HepG2 (cell line): ENCODE data around the gene CDX1. TPM values are rescaled to one million over a fixed set of nuclear protein-coding genes. Genes with fewer than 3 reads are reported as not detected.

Experiments used
- ATAC-seq: fragments of 200-7000 bp; cut with Tn5 transposase; 3 replicates; pipeline ENCODE4 v1.9.1; 2020; ENCODE audit warnings: mild to moderate bottlenecking, moderate library complexity
- BruUV-seq: library from RNA; stranded (reverse); fragments of 400-500 nt; replicated peaks from 2 replicates; lab custom pipeline; 2021; lab: Mats Ljungman, UMichigan
- CTCF ChIA-PET: fragments of 300-600 bp; formaldehyde crosslinking; extraction: SDS; loops from one replicate; lab custom pipeline; 2021; ENCODE audit warnings: low total read pairs, inconsistent platforms, low intra/inter-chr PET ratio; lab: Yijun Ruan, JAX
- POLR2A ChIA-PET: fragments of 350-600 bp; sonication (Branson Sonifier 250); formaldehyde crosslinking; loops from one replicate; lab custom pipeline; 2020; ENCODE audit warnings: antibody characterized with exemption, inconsistent platforms; lab: Yijun Ruan, JAX
- DNase-seq: peaks from one replicate; pipeline ENCODE4 v3.0.0-alpha.2; 2015; ENCODE audit warnings: low spot score
- FAIRE-seq: peaks from 3 replicates; lab custom pipeline; 2011; peaks lifted over from hg19 to GRCh38; lab: Jason Lieb, UNC
- H2AFZ ChIP-seq: one replicate; pipeline ENCODE4 v1.6.1; 2011; ENCODE audit warnings: low read length, inconsistent platforms
- H3K27ac ChIP-seq: fragments of 300-600 bp; 3 replicates; pipeline ENCODE4 v1.8.0; 2011; ENCODE audit warnings: mixed run types, mild to moderate bottlenecking, mixed read lengths, low read length, inconsistent platforms; ENCODE audit not compliant: insufficient read depth; ENCODE audit errors: extremely low read length
- H3K27me3 ChIP-seq, 2 experiments: fragments of 200-600 bp in 1 of 2; 2 replicates in 1 of 2; 3 replicates in 1 of 2; pipeline versions ENCODE4 v1.6.0 to v1.8.0; 2011; ENCODE audit warnings: low read length in 2 of 2, mild to moderate bottlenecking in 2 of 2, moderate library complexity in 2 of 2, inconsistent platforms in 1 of 2; ENCODE audit not compliant: insufficient read depth in 2 of 2, control insufficient read depth in 1 of 2
- H3K36me3 ChIP-seq, 2 experiments: fragments of 200-600 bp in 1 of 2; replicated peaks in 1 of 2; 2 replicates in 1 of 2; 3 replicates in 1 of 2; pipeline versions ENCODE4 v1.5.1 to v1.8.0; 2011; ENCODE audit warnings: low read length in 2 of 2, inconsistent platforms in 1 of 2; ENCODE audit not compliant: insufficient read depth in 2 of 2, control insufficient read depth in 1 of 2
- H3K4me1 ChIP-seq: 2 replicates; pipeline ENCODE4 v1.5.1; 2012; ENCODE audit warnings: low read length, inconsistent platforms; ENCODE audit not compliant: insufficient read depth
- H3K4me2 ChIP-seq: 2 replicates; pipeline ENCODE4 v1.6.0; 2011; ENCODE audit warnings: low read depth, low read length, inconsistent platforms
- H3K4me3 ChIP-seq, 3 experiments: fragments of 200-600 bp in 1 of 3; sonication (generic), shearing (Covaris generic) in 1 of 3; replicated peaks in 1 of 3; 2 replicates each; pipeline ENCODE4 v1.5.1; 2011 to 2016; ENCODE audit warnings: low read length in 3 of 3, inconsistent platforms in 2 of 3, low read depth in 2 of 3, mild to moderate bottlenecking in 2 of 3, control low read depth in 1 of 3, mixed read lengths in 1 of 3; ENCODE audit not compliant: insufficient read depth in 1 of 3
- H3K79me2 ChIP-seq: one replicate; pipeline ENCODE4 v1.6.1; 2011; ENCODE audit warnings: low read length, inconsistent platforms; ENCODE audit not compliant: insufficient read depth
- H3K9ac ChIP-seq: 2 replicates; pipeline ENCODE4 v1.6.0; 2011; ENCODE audit warnings: mild to moderate bottlenecking, low read depth, low read length, inconsistent platforms; ENCODE audit not compliant: insufficient read depth
- H3K9me3 ChIP-seq: 2 replicates; pipeline ENCODE4 v1.5.1; 2012; ENCODE audit warnings: mild to moderate bottlenecking, low read length
- H4K20me1 ChIP-seq: 2 replicates; pipeline ENCODE4 v1.6.0; 2011; ENCODE audit warnings: inconsistent platforms, mild to moderate bottlenecking, low read length, moderate library complexity; ENCODE audit not compliant: insufficient read depth
- HIVEP1 ChIP-seq: sonication (generic); formaldehyde crosslinking; IDR thresholded peaks from 2 replicates; pipeline ENCODE4 v1.4.0; 2020; ENCODE audit warnings: mild to moderate bottlenecking, missing genetic modification reagents
- MYPOP ChIP-seq: sonication (generic); formaldehyde crosslinking; IDR thresholded peaks from 2 replicates; pipeline ENCODE4 v1.8.1; 2023; ENCODE audit warnings: mild to moderate bottlenecking, moderate library complexity, missing genetic modification reagents
- TP53 ChIP-seq: sonication (generic); formaldehyde crosslinking; conservative IDR thresholded peaks from 2 replicates; pipeline ENCODE4 v1.4.0; 2020; ENCODE audit warnings: missing genetic modification reagents
- ZBTB3 ChIP-seq: sonication (generic); formaldehyde crosslinking; IDR thresholded peaks from 2 replicates; pipeline ENCODE4 v1.4.0; 2020; ENCODE audit warnings: low read depth, mild to moderate bottlenecking, moderate library complexity, missing genetic modification reagents, borderline replicate concordance
- ZBTB7B ChIP-seq: sonication (generic); formaldehyde crosslinking; IDR thresholded peaks from 2 replicates; pipeline ENCODE4 v1.4.0; 2020; ENCODE audit warnings: missing genetic modification reagents
- ZNF407 ChIP-seq: sonication (generic); formaldehyde crosslinking; IDR thresholded peaks from one replicate; pipeline ENCODE4 v1.5.1; 2020; ENCODE audit warnings: mild to moderate bottlenecking, missing genetic modification reagents; ENCODE audit errors: not compliant biosample characterization
- ZNF780A ChIP-seq: sonication (generic); formaldehyde crosslinking; IDR thresholded peaks from 2 replicates; pipeline ENCODE4 v1.8.0; 2022; ENCODE audit warnings: mild to moderate bottlenecking, missing genetic modification reagents, moderate library complexity
- WGBS: methylation state at CpG from one replicate; pipeline ENCODE4 v1.1.6; 2017; ENCODE audit warnings: low lambda C conversion rate; 5-methylcytosine and 5-hydroxymethylcytosine counted together
- in situ Hi-C: cut with HindIII; loops from 2 replicates; pipeline ENCODE4 v1.10.0; 2017; ENCODE audit warnings: low pct_unique_long_range_greater_than_20kb; ENCODE audit not compliant: extremely low pct_ligation_motif_present
- intact Hi-C: fragments of 100-400 bp; cut with micrococcal nuclease; formaldehyde crosslinking; loops from one replicate; pipeline ENCODE4 v1.10.0; 2022; ENCODE audit not compliant: unreplicated experiment
- polyA plus RNA-seq, 8 experiments: library from polyadenylated mRNA; depleted of rRNA in 3 of 8; stranded (reverse) in 7 of 8; unstranded in 1 of 8; fragments of >200 nt; fragmentation: Illumina TruSeq in 4 of 8; extraction: Trizol in 4 of 8; gene quantifications; 2 replicates each; pipeline versions ENCODE4 v1.2.1 to v1.2.3, GENCODE V29; 2011 to 2016; ENCODE audit warnings: low read depth in 4 of 8, missing spikeins in 1 of 8, mixed read lengths in 1 of 8; ENCODE audit not compliant: insufficient read depth in 1 of 8
- total RNA-seq, 5 experiments: library from RNA; depleted of rRNA; stranded (reverse); fragments of >200 nt; fragmentation: Illumina TruSeq; extraction: Trizol; gene quantifications; 2 replicates each; pipeline ENCODE4 v1.2.3, GENCODE V29; 2016; ENCODE audit warnings: low read depth in 1 of 5
- TF ChIP-seq, protein P1 (sequence below): IDR thresholded peaks from 2 replicates; pipeline ENCODE4 v1.4.0; 2020; ENCODE audit warnings: mild to moderate bottlenecking, missing genetic modification reagents

CDX1 gene
- total and polyA plus RNA-seq, 2 of the 13 experiments (the other 11 are each of a cell fraction or from before 2014, with no cell fraction given), result not detected

GRCh38 chr5:150131461-150131860 lies 35.1 kb upstream of the CDX1 start (continued):
- TF ChIP-seq ZNF407 (CRISPR knock-in tag), result no peak

- 73% methylated on average over 12 of the region's 12 CpGs for WGBS
- Histone ChIP-seq H4K20me1 (no peaks in the 10 kb centered on the region), H3K9me3 (no peaks in the 10 kb centered on the region), H3K27ac (no peak overlapping the region), H3K27me3 (no peaks in the 10 kb centered on the region), H3K9ac (no peak overlapping the region), H3K4me2 (no peak overlapping the region), H3K4me3 (no peak overlapping the region), H3K4me1 (peaks cover 65% of the 10 kb centered on the region), H3K36me3 (no peaks in the 10 kb centered on the region; a peak in 1 of 5 replicates), H2AFZ (no peak overlapping the region), H3K79me2 (no peaks in the 10 kb centered on the region)
- in situ Hi-C loops (no loop called here), intact Hi-C loops (no loop called here)
- ChIA-PET CTCF (interaction anchor here (1.1 to 4.2 kb wide), 4 partner anchors 29 to 85 kb away, joined by 3 to 62 read pairs (median 6); no protein-coding TSS in a partner anchor), POLR2A (interaction anchor here (1.2 kb wide), 1 partner anchor 11 kb away, joined by 3 read pairs; no protein-coding TSS in a partner anchor)
- no peak for FAIRE-seq
- no peak for ATAC-seq
- no peak for DNase-seq
- BruUV-seq, result no TSS peak
- TF ChIP-seq TP53 (CRISPR knock-in tag) (no peak), ZBTB3 (CRISPR knock-in tag) (no peak), HIVEP1 (no peak), ZNF780A (CRISPR knock-in tag) (no peak), MYPOP (CRISPR knock-in tag) (no peak), ZBTB7B (CRISPR knock-in tag) (no peak)
- TF ChIP-seq, protein P1, sequence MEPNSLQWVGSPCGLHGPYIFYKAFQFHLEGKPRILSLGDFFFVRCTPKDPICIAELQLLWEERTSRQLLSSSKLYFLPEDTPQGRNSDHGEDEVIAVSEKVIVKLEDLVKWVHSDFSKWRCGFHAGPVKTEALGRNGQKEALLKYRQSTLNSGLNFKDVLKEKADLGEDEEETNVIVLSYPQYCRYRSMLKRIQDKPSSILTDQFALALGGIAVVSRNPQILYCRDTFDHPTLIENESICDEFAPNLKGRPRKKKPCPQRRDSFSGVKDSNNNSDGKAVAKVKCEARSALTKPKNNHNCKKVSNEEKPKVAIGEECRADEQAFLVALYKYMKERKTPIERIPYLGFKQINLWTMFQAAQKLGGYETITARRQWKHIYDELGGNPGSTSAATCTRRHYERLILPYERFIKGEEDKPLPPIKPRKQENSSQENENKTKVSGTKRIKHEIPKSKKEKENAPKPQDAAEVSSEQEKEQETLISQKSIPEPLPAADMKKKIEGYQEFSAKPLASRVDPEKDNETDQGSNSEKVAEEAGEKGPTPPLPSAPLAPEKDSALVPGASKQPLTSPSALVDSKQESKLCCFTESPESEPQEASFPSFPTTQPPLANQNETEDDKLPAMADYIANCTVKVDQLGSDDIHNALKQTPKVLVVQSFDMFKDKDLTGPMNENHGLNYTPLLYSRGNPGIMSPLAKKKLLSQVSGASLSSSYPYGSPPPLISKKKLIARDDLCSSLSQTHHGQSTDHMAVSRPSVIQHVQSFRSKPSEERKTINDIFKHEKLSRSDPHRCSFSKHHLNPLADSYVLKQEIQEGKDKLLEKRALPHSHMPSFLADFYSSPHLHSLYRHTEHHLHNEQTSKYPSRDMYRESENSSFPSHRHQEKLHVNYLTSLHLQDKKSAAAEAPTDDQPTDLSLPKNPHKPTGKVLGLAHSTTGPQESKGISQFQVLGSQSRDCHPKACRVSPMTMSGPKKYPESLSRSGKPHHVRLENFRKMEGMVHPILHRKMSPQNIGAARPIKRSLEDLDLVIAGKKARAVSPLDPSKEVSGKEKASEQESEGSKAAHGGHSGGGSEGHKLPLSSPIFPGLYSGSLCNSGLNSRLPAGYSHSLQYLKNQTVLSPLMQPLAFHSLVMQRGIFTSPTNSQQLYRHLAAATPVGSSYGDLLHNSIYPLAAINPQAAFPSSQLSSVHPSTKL, result no peak
Measured at GRCh38 chr5:150131978-150132694, 34.4 kb upstream of the CDX1 start.
